Upper lobe of left lung (tissue), 4 donors: Measurements from ENCODE around the gene JMJD1C.

Source experiments
- CTCF ChIP-seq, 6 experiments: fragments of 450-650 bp in 4 of 6; fragments of 200-600 bp in 2 of 6; sonication (generic) in 2 of 6; IDR thresholded peaks; one replicate each; pipeline ENCODE4 v1.5.1; 2016 to 2019; ENCODE audit warnings: antibody characterized with exemption in 6 of 6
- EP300 ChIP-seq, 4 donors: sonication (generic); formaldehyde crosslinking; IDR thresholded peaks; one replicate each; pipeline ENCODE4 v1.5.1; 2017; ENCODE audit warnings: antibody characterized with exemption in 4 of 4, control low read depth in 2 of 4
- POLR2A ChIP-seq, 4 donors: fragments of 450-650 bp; IDR thresholded peaks; one replicate each; pipeline ENCODE4 v1.5.1; 2016 to 2017; ENCODE audit warnings: antibody characterized with exemption in 4 of 4, mild to moderate bottlenecking in 2 of 4
- POLR2AphosphoS5 ChIP-seq, 2 donors: sonication (generic); formaldehyde crosslinking; IDR thresholded peaks; one replicate each; pipeline ENCODE4 v1.5.1; 2017; ENCODE audit warnings: antibody characterized with exemption in 2 of 2

- TF ChIP-seq CTCF (IDR thresholded peaks at IDR 0.05), result no peak
- TF ChIP-seq POLR2A (IDR thresholded peaks at IDR 0.05), result no peak
- no peak for TF ChIP-seq POLR2AphosphoS5 (IDR thresholded peaks at IDR 0.05)
- no peak for TF ChIP-seq EP300 (IDR thresholded peaks at IDR 0.05)
These were observed 27.2 kb upstream of the JMJD1C start for GRCh38 chr10:63493004-63493403.
